Natural killer cell (primary cell): ENCODE results near the gene RAI1. TPM values are rescaled to one million over a fixed set of nuclear protein-coding genes. Genes with fewer than 3 reads are reported as not detected.

Source experiments
- ATAC-seq, 3 donors: fragments of 150-1000 bp in 2 of 3; fragments of 200-7000 bp in 1 of 3; cut with Tn5 transposase; 1 replicate in 1 of 3; 2 replicates in 2 of 3; pipeline ENCODE4 v1.10.0; 2021; ENCODE audit warnings: mild to moderate bottlenecking in 2 of 3, moderate library complexity in 2 of 3
- DNase-seq, 2 donors: peaks; one replicate each; pipeline versions ENCODE4 v3.0.0 to v3.0.0-alpha.2; 2013 to 2021; ENCODE audit warnings: mixed read lengths in 1 of 2
- H3K27ac ChIP-seq: one replicate; pipeline ENCODE4 v1.5.1; 2013; ENCODE audit warnings: mild to moderate bottlenecking, low read length
- H3K27me3 ChIP-seq: one replicate; pipeline ENCODE4 v1.6.1; 2013; ENCODE audit warnings: low read length; ENCODE audit not compliant: control insufficient read depth, insufficient read depth
- H3K36me3 ChIP-seq: one replicate; pipeline ENCODE4 v1.6.1; 2013; ENCODE audit warnings: low read length; ENCODE audit not compliant: control insufficient read depth, insufficient read depth
- H3K4me1 ChIP-seq: one replicate; pipeline ENCODE4 v1.6.1; 2013; ENCODE audit warnings: low read length; ENCODE audit not compliant: control insufficient read depth, insufficient read depth
- H3K4me3 ChIP-seq: one replicate; pipeline ENCODE4 v1.5.1; 2013; ENCODE audit warnings: low read length
- H3K9me3 ChIP-seq: one replicate; pipeline ENCODE4 v1.6.1; 2013; ENCODE audit warnings: low read length; ENCODE audit not compliant: control insufficient read depth, insufficient read depth
- H3K27ac Mint-ChIP-seq, 2 donors: one replicate each; pipeline ENCODE4 v1.8.0; 2022; ENCODE audit warnings: mild to moderate bottlenecking in 2 of 2, mixed read lengths in 2 of 2, moderate library complexity in 1 of 2
- H3K27me3 Mint-ChIP-seq, 2 donors: one replicate each; pipeline ENCODE4 v1.8.0; 2022; ENCODE audit warnings: low read depth in 2 of 2, mixed read lengths in 2 of 2
- H3K36me3 Mint-ChIP-seq: one replicate; pipeline ENCODE4 v1.8.0; 2022; ENCODE audit warnings: mixed read lengths
- H3K4me1 Mint-ChIP-seq, 2 donors: one replicate each; pipeline ENCODE4 v1.8.0; 2022; ENCODE audit warnings: mixed read lengths in 2 of 2
- H3K4me3 Mint-ChIP-seq: one replicate; pipeline ENCODE4 v1.8.0; 2022; ENCODE audit warnings: mild to moderate bottlenecking, moderate library complexity, mixed read lengths
- H3K9me3 Mint-ChIP-seq, 2 donors: one replicate each; pipeline ENCODE4 v1.8.0; 2022; ENCODE audit warnings: mixed read lengths in 2 of 2
- WGBS: methylation state at CpG from one replicate; pipeline ENCODE4 v1.1.7; 2013; ENCODE audit warnings: missing lambda C conversion rate; ENCODE audit not compliant: insufficient coverage; 5-methylcytosine and 5-hydroxymethylcytosine counted together
- intact Hi-C: fragments of 100-400 bp; cut with micrococcal nuclease; formaldehyde crosslinking; loops from one replicate; pipeline ENCODE4 v1.14.2; 2022
- total RNA-seq, 4 donors: library from RNA; stranded (reverse); fragments of 120-200 nt in 1 of 4; gene quantifications; one replicate each; pipeline versions ENCODE4 v1.2.3 to v1.2.4, GENCODE V29; 2013 to 2022
- TF ChIP-seq, protein P1 (sequence below): fragments of 200-600 bp; IDR thresholded peaks from one replicate; pipeline ENCODE4 v1.8.0; 2022; ENCODE audit warnings: antibody characterized with exemption

The RAI1 gene
- total RNA-seq, 3 donors from 2014 or later (not counting 1 experiment from before 2014, with no cell fraction given) = 39.8 to 55.0 (median 49.4) TPM

DNA sequence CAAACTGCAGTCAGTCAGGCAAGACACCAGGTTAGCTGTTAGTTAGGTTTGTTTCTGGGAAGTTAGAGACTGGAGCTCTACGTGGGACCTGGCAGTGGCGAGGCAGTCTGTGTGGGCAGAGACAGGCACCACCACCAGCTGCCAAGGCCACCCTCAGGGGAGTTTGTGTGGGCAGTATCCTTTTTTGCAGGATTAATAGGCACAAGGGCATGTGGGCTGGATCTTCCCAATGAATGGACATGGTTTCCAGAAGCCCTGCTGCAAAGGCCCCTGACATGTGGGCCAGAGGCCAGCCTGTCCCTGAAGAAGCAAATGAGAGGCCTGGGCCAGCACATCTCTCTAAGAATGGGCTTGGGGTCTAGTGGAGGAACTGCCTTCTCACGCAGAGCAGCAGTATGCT, 174.7 kb downstream of the RAI1 start:
- Histone ChIP-seq H3K27ac (no peak overlapping the region), H3K27me3 (no peaks in the 10 kb centered on the region), H3K4me1 (peaks cover 20% of the 10 kb centered on the region), H3K9me3 (no peaks in the 10 kb centered on the region), H3K4me3 (no peak overlapping the region), H3K36me3 (peaks cover under 1% of the 10 kb centered on the region)
- Mint-ChIP-seq H3K27me3 (no peaks in the 10 kb centered on the region), H3K27ac (no peak overlapping the region), H3K4me3 (no peak overlapping the region), H3K4me1 (peaks cover 13% of the 10 kb centered on the region in 2 donors), H3K36me3 (no peaks in the 10 kb centered on the region), H3K9me3 (no peaks in the 10 kb centered on the region)
- DNase-seq (no peak), ATAC-seq (no peak)
- TF ChIP-seq, protein P1, sequence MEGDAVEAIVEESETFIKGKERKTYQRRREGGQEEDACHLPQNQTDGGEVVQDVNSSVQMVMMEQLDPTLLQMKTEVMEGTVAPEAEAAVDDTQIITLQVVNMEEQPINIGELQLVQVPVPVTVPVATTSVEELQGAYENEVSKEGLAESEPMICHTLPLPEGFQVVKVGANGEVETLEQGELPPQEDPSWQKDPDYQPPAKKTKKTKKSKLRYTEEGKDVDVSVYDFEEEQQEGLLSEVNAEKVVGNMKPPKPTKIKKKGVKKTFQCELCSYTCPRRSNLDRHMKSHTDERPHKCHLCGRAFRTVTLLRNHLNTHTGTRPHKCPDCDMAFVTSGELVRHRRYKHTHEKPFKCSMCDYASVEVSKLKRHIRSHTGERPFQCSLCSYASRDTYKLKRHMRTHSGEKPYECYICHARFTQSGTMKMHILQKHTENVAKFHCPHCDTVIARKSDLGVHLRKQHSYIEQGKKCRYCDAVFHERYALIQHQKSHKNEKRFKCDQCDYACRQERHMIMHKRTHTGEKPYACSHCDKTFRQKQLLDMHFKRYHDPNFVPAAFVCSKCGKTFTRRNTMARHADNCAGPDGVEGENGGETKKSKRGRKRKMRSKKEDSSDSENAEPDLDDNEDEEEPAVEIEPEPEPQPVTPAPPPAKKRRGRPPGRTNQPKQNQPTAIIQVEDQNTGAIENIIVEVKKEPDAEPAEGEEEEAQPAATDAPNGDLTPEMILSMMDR = no peak
- WGBS = 91% methylated on average over 3 of the region's 3 CpGs
- intact Hi-C loops = no loop called here

DNA sequence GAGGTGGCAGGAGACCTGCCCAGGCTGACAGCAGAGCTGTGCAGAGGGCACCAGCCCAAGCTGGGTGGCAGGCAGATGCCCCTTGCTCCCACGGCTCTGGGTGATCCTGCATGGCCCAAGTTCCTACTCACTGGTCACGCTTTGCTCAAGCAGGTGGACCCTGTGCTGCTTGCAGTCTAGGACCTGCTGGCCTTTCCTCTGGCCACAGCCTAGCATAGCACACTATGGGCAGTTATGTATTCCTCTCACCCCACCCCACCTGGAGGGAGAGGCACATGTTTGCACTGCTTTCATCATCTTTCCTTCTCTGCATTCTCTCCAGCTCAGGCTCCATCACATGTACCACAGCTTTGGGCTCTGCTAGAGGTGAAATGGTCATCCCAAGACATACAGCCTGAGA, 175.1 kb downstream of the RAI1 start:
- H3K27me3 ChIP-seq = no peaks in the 10 kb centered on the region
- intact Hi-C loops = no loop called here
- WGBS = 90% methylated on average over 2 of the region's 2 CpGs
- Mint-ChIP-seq H3K36me3 (no peaks in the 10 kb centered on the region), H3K4me3 (no peak overlapping the region), H3K9me3 (no peaks in the 10 kb centered on the region), H3K27ac (no peak overlapping the region), H3K27me3 (no peaks in the 10 kb centered on the region), H3K4me1 (peaks cover 9% of the 10 kb centered on the region in 2 donors)
- TF ChIP-seq, protein P1 = no peak
- no peak overlapping the region for H3K27ac ChIP-seq
- peaks cover 3% of the 10 kb centered on the region for H3K36me3 ChIP-seq
- H3K4me1 ChIP-seq = peaks cover 16% of the 10 kb centered on the region
- DNase-seq = no peak
- H3K4me3 ChIP-seq = no peak overlapping the region
- H3K9me3 ChIP-seq = no peaks in the 10 kb centered on the region
- ATAC-seq = no peak

DNA sequence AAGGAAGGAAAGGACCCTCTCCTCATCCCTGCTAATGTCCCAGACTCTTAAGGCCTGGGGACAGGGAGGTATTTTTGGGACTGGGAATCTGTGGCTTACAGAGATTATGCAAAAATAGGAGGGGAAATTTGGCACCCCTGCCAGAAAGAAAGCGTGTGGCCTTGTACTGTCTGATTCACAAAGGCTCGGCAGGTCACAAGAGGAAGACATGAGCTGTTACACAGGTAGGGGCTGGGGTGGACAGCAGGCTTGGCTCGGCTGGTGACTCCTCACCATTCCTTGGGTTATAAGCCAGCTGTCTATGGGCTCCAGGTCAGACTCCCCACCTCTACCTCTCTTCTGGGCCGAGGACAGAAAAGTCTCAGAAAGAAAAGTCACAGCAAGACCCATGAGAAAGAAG, 176.2 kb downstream of the RAI1 start:
- WGBS = 94% methylated on average over 4 of the region's 4 CpGs
- Histone ChIP-seq H3K4me1 (peaks cover 6% of the 10 kb centered on the region), H3K27me3 (no peaks in the 10 kb centered on the region), H3K36me3 (peaks cover 3% of the 10 kb centered on the region), H3K9me3 (no peaks in the 10 kb centered on the region), H3K27ac (no peak overlapping the region), H3K4me3 (no peak overlapping the region)
- intact Hi-C loops = no loop called here
- Mint-ChIP-seq H3K27me3 (no peaks in the 10 kb centered on the region), H3K9me3 (no peaks in the 10 kb centered on the region), H3K4me3 (no peak overlapping the region), H3K27ac (no peak overlapping the region), H3K36me3 (no peaks in the 10 kb centered on the region), H3K4me1 (no peaks in the 10 kb centered on the region)
- TF ChIP-seq, protein P1 = no peak
- DNase-seq = no peak
- no peak for ATAC-seq
